Measurements from ENCODE around the gene CYBA. TPM values are rescaled to one million over a fixed set of nuclear protein-coding genes. Genes with fewer than 3 reads are reported as not detected.
"Not testable (repeated sequence)": the region's sequence is repeated elsewhere in the genome, so short reads cannot be mapped to it uniquely, and the experiment has no call there.

The CYBA gene
- total and polyA plus RNA-seq, 2 of the 4 experiments (the other 2 are of a cell fraction) = 65.6 to 169 TPM

DNA sequence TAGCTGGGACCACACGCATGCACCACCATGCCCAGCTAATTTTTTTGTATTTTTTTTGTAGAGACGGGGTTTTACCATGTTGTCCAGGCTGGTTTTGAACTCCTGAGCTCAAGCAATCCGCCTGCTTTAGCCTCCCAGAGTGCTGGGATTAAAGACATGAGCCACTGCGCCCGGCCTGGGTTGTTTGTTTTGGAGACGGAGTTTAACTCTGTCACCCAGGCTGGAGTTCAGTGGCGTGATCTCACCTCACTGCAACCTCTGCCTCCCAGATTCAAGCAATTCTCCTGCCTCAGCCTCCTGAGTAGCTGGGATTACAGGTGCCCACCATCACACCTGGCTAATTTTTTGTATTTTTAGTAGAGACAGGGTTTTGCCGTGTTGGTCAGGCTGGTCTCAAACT lies 41.4 kb downstream of the CYBA start:
- 100% methylated on average over 1 of the region's 8 CpGs; no CpG with 5 or more reads in 1 of the 2 experiments for WGBS, 2 experiments (ENCODE audit: extremely low coverage in 2 of 2, insufficient read length in 1 of 2)
- H3K9me1 ChIP-seq (ENCODE audit: insufficient read depth, low read length); H2AK9ac ChIP-seq (replicated peaks; ENCODE audit: low read depth, low read length, poor library complexity); DNase-seq; intact Hi-C loops (cut with micrococcal nuclease); H3K4me1 ChIP-seq (ENCODE audit: control insufficient read depth, insufficient read depth, low read length); H2AK5ac ChIP-seq (ENCODE audit: low read depth, low read length); H3K27me3 ChIP-seq (ENCODE audit: control insufficient read depth, insufficient read depth, low read length); H4K8ac ChIP-seq (ENCODE audit: low read depth in 2 of 2, low read length in 2 of 2); dilution Hi-C loops (cut with HindIII; ENCODE audit: low sequenced_read_pairs, unreplicated experiment); ATAC-seq (ENCODE audit: low read depth); H3K56ac ChIP-seq (ENCODE audit: extremely low read depth, insufficient read depth, low read length); H2BK120ac ChIP-seq (ENCODE audit: low read depth, low read length); H2AFZ ChIP-seq (replicated peaks; ENCODE audit: low read length, poor library complexity); H2BK5ac ChIP-seq (ENCODE audit: low read depth, low read length, poor library complexity, severe bottlenecking); BruUV-seq (replicated peaks); H3K9ac ChIP-seq (ENCODE audit: low read depth, low read length); H3K4ac ChIP-seq (ENCODE audit: low read depth, low read length); H4K5ac ChIP-seq (ENCODE audit: low read depth, low read length); H3K27ac ChIP-seq (ENCODE audit: insufficient read depth, low read length); H2BK20ac ChIP-seq (ENCODE audit: low read depth, low read length); H3K18ac ChIP-seq (ENCODE audit: low read depth, low read length); H2BK15ac ChIP-seq (ENCODE audit: low read depth, low read length); H4K91ac ChIP-seq (ENCODE audit: insufficient read depth, low read depth, low read length); in situ Hi-C loops (cut with MboI; ENCODE audit: low sequenced_read_pairs); H3K14ac ChIP-seq (replicated peaks; ENCODE audit: low read depth, low read length); H3K23ac ChIP-seq (ENCODE audit: low read depth, low read length); H3K4me2 ChIP-seq (ENCODE audit: low read depth, low read length); CTCF ChIA-PET; H3K4me3 ChIP-seq (ENCODE audit: insufficient read depth, low read depth, low read length); H3K9me3 ChIP-seq (ENCODE audit: control insufficient read depth, insufficient read depth, low read length): not testable (repeated sequence)
- Histone ChIP-seq H4K20me1 (ENCODE audit: insufficient read depth, low read length) (peaks cover 48% of the 10 kb centered on the region), H3K79me1 (ENCODE audit: low read depth in 1 of 2, low read length in 2 of 2) (peaks cover 11 to 48% of the 10 kb centered on the region in 2 experiments; a peak in 3 of 4 replicates), H3K36me3 (ENCODE audit: control insufficient read depth, insufficient read depth, low read length) (peaks cover 48% of the 10 kb centered on the region)
- POLR2A ChIA-PET (ENCODE audit: unreplicated experiment) = interaction anchor here (0.7 kb wide), 1 partner anchor 109 kb away, joined by 6 read pairs; no protein-coding TSS in a partner anchor

Data from IMR-90 (cell line).